Tibial nerve (tissue), 4 donors: ENCODE measurements around the gene ANKHD1. TPM values are rescaled to one million over a fixed set of nuclear protein-coding genes. Genes with fewer than 3 reads are reported as not detected.

Experiments used
- DNase-seq, 2 donors: peaks; one replicate each; pipeline ENCODE4 v3.0.0-alpha.2; 2019; ENCODE audit warnings: low spot score in 2 of 2
- H3K27ac ChIP-seq, 4 donors: fragments of 200-600 bp; sonication (generic) in 3 of 4; one replicate each; pipeline ENCODE4 v1.5.1; 2017 to 2019; ENCODE audit warnings: mild to moderate bottlenecking in 1 of 4
- H3K27me3 ChIP-seq, 2 donors: fragments of 200-600 bp; sonication (generic) in 1 of 2; one replicate each; pipeline versions ENCODE4 v1.5.1 to v1.6.0; 2017 to 2019
- H3K36me3 ChIP-seq, 3 donors: fragments of 200-600 bp; sonication (generic); one replicate each; pipeline ENCODE4 v1.5.1; 2018 to 2019
- H3K4me1 ChIP-seq, 4 donors: fragments of 200-600 bp; sonication (generic) in 3 of 4; one replicate each; pipeline ENCODE4 v1.5.1; 2017 to 2019
- H3K4me3 ChIP-seq, 4 donors: fragments of 200-600 bp; sonication (generic) in 3 of 4; one replicate each; pipeline ENCODE4 v1.5.1; 2017 to 2019; ENCODE audit warnings: mild to moderate bottlenecking in 1 of 4, moderate library complexity in 1 of 4
- H3K9me3 ChIP-seq, 4 donors: fragments of 200-600 bp; sonication (generic) in 3 of 4; one replicate each; pipeline ENCODE4 v1.5.1; 2017 to 2019
- CTCF ChIP-seq, 5 experiments: fragments of 200-600 bp in 3 of 5; fragments of 450-650 bp in 2 of 5; sonication (generic) in 3 of 5; IDR thresholded peaks; one replicate each; pipeline ENCODE4 v1.5.1; 2016 to 2019; ENCODE audit warnings: antibody characterized with exemption in 5 of 5, mild to moderate bottlenecking in 3 of 5, moderate library complexity in 2 of 5
- EP300 ChIP-seq, 2 donors: sonication (generic); formaldehyde crosslinking; IDR thresholded peaks; one replicate each; pipeline ENCODE4 v1.6.1; 2017; ENCODE audit warnings: antibody characterized with exemption in 2 of 2, mild to moderate bottlenecking in 1 of 2
- POLR2A ChIP-seq, 2 donors: fragments of 450-650 bp; IDR thresholded peaks; one replicate each; pipeline ENCODE4 v1.6.1; 2017; ENCODE audit warnings: antibody characterized with exemption in 2 of 2, mild to moderate bottlenecking in 2 of 2, moderate library complexity in 2 of 2
- WGBS, 2 donors: methylation state at CpG; one replicate each; pipeline ENCODE4 v1.1.5; 2018; 5-methylcytosine and 5-hydroxymethylcytosine counted together
- total RNA-seq, 4 donors: library from RNA; depleted of rRNA; stranded (reverse); fragments of >200 nt; gene quantifications; one replicate each; pipeline ENCODE4 v1.1.0, GENCODE V29; 2016

Gene ANKHD1
- total RNA-seq, 4 donors from 2014 or later = 119 to 212 (median 162) TPM

- 92 to 95% methylated on average over 7 of the region's 7 CpGs for WGBS, 2 donors
- H3K36me3 ChIP-seq = peaks cover 0 to 64% (median 2%) of the 10 kb centered on the region in 3 donors
- DNase-seq = no peak
Measured at GRCh38 chr5:140544986-140545385, 143.4 kb downstream of the ANKHD1 start.

GRCh38 chr5:140545606-140546005 is 144.0 kb downstream of the ANKHD1 start:
- Histone ChIP-seq H3K9me3 (no peaks in the 10 kb centered on the region), H3K36me3 (peaks cover 2 to 64% (median 5%) of the 10 kb centered on the region in 3 donors), H3K27ac (no peak overlapping the region), H3K4me1 (peaks cover 3 to 32% (median 24%) of the 10 kb centered on the region in 4 donors), H3K4me3 (no peak overlapping the region), H3K27me3 (no peaks in the 10 kb centered on the region)
- TF ChIP-seq POLR2A (IDR thresholded peaks at IDR 0.05) (no peak), CTCF (IDR thresholded peaks at IDR 0.05) (no peak), EP300 (IDR thresholded peaks at IDR 0.05) (no peak)
- 95 to 97% methylated on average over 10 of the region's 10 CpGs for WGBS, 2 donors
- DNase-seq = no peak

More at GRCh38 chr5:140544986-140545385, 143.4 kb downstream of the ANKHD1 start:
- no peaks in the 10 kb centered on the region for H3K9me3 ChIP-seq
- H3K27ac ChIP-seq = no peak overlapping the region
- no peaks in the 10 kb centered on the region for H3K27me3 ChIP-seq
- peaks cover 3 to 29% (median 24%) of the 10 kb centered on the region in 4 donors for H3K4me1 ChIP-seq
- TF ChIP-seq EP300 (IDR thresholded peaks at IDR 0.05) (no peak), POLR2A (IDR thresholded peaks at IDR 0.05) (no peak), CTCF (IDR thresholded peaks at IDR 0.05) (no peak)
- no peak overlapping the region for H3K4me3 ChIP-seq

GRCh38 chr5:140546851-140547507 is 145.3 kb downstream of the ANKHD1 start:
- no peaks in the 10 kb centered on the region for H3K9me3 ChIP-seq
- no peak for DNase-seq
- peaks cover 2 to 64% (median 8%) of the 10 kb centered on the region in 3 donors for H3K36me3 ChIP-seq
- peak overlapping the region; percentile 19 to 71 (median 55) for H3K4me3 ChIP-seq
- H3K27me3 ChIP-seq = no peaks in the 10 kb centered on the region
- TF ChIP-seq POLR2A (IDR thresholded peaks at IDR 0.05) (no peak), CTCF (IDR thresholded peaks at IDR 0.05) (no peak), EP300 (IDR thresholded peaks at IDR 0.05) (no peak)
- 44 to 55% methylated on average over 13 of the region's 13 CpGs for WGBS, 2 donors
- peak overlapping the region; percentile 95 to 99 (median 99) for H3K27ac ChIP-seq
- peaks cover 3 to 32% (median 24%) of the 10 kb centered on the region in 4 donors for H3K4me1 ChIP-seq

GRCh38 chr5:140547508-140548299 is 146.1 kb downstream of the ANKHD1 start, which contains the start of gene EIF4EBP3:
Gene EIF4EBP3 (plus strand): TSS chr5:140547662. CDS start chr5:140547738, 76 bp downstream.
- H3K9me3 ChIP-seq = no peaks in the 10 kb centered on the region
- H3K27ac ChIP-seq = peak within 1 kb of the TSS; percentile 95 to 99 (median 99)
- H3K36me3 ChIP-seq = peaks cover 2 to 61% (median 8%) of the 10 kb centered on the region in 3 donors
- H3K27me3 ChIP-seq = no peaks in the 10 kb centered on the region
- peaks cover 3 to 32% (median 24%) of the 10 kb centered on the region in 4 donors for H3K4me1 ChIP-seq
- peak; percentile 94 to 97 for DNase-seq
- TF ChIP-seq CTCF (IDR thresholded peaks at IDR 0.05) (peak; percentile 56 to 97 (median 64)), EP300 (IDR thresholded peaks at IDR 0.05) (peak; percentile 52 to 96), POLR2A (IDR thresholded peaks at IDR 0.05) (peak; percentile 69 to 93)
- 0 to 1% methylated on average over 22 to 37 of the region's 52 CpGs for WGBS, 2 donors
- H3K4me3 ChIP-seq = peak within 1 kb of the TSS; percentile 42 to 71 (median 64)
